WTC11 (cell line): ENCODE results near the gene SYCP2. TPM values are rescaled to one million over a fixed set of nuclear protein-coding genes. Genes with fewer than 3 reads are reported as not detected.

Experiments used
- ATAC-seq: fragments of 200-7000 bp; cut with Tn5 transposase; 2 replicates; pipeline ENCODE4 v1.10.0; 2021; ENCODE audit warnings: mild to moderate bottlenecking, moderate library complexity
- CTCF ChIA-PET: fragments of 300-600 bp; sonication (Branson Sonifier 250); formaldehyde crosslinking; loops from one replicate; lab custom pipeline; 2021; ENCODE audit warnings: antibody characterized with exemption; lab: Charles Lee
- POLR2A ChIA-PET: fragments of 350-600 bp; sonication (Branson Sonifier 250); formaldehyde crosslinking; loops from one replicate; lab custom pipeline; 2021; ENCODE audit warnings: antibody characterized with exemption; lab: Charles Lee
- DNase-seq: peaks from one replicate; pipeline ENCODE4 v3.0.0; 2021; ENCODE audit warnings: low spot score
- H3K27ac Mint-ChIP-seq: 2 replicates; pipeline ENCODE4 v1.8.0; 2021; ENCODE audit warnings: mixed read lengths
- H3K27me3 Mint-ChIP-seq: 2 replicates; pipeline ENCODE4 v1.8.0; 2021; ENCODE audit warnings: low read depth, mild to moderate bottlenecking, moderate library complexity, mixed read lengths
- H3K36me3 Mint-ChIP-seq: 2 replicates; pipeline ENCODE4 v1.8.0; 2021; ENCODE audit warnings: mixed read lengths
- H3K4me1 Mint-ChIP-seq: 2 replicates; pipeline ENCODE4 v1.8.0; 2022; ENCODE audit warnings: mixed read lengths
- H3K4me3 Mint-ChIP-seq: 2 replicates; pipeline ENCODE4 v1.8.0; 2021; ENCODE audit warnings: mild to moderate bottlenecking, moderate library complexity, mixed read lengths
- H3K9me3 Mint-ChIP-seq: 2 replicates; pipeline ENCODE4 v1.8.0; 2021; ENCODE audit warnings: mixed read lengths
- CREM ChIP-seq: sonication (generic); formaldehyde crosslinking; IDR thresholded peaks from 2 replicates; pipeline ENCODE4 v1.8.1; 2022; ENCODE audit warnings: mild to moderate bottlenecking, missing genetic modification reagents, moderate library complexity
- FOXP1 ChIP-seq: sonication (generic); formaldehyde crosslinking; IDR thresholded peaks from 2 replicates; pipeline ENCODE4 v1.8.0; 2022; ENCODE audit warnings: missing genetic modification reagents, mild to moderate bottlenecking, moderate library complexity, borderline replicate concordance
- HMGA2 ChIP-seq: fragments of 250-450 bp; sonication (Bioruptor Pico); IDR thresholded peaks from 2 replicates; pipeline ENCODE4 v1.4.0; 2021; ENCODE audit warnings: mild to moderate bottlenecking, moderate library complexity
- NFYB ChIP-seq: sonication (generic); formaldehyde crosslinking; conservative IDR thresholded peaks from 2 replicates; pipeline ENCODE4 v1.8.0; 2022; ENCODE audit warnings: low read depth, missing genetic modification reagents
- PRRX2 ChIP-seq: fragments of 250-450 bp; sonication (Bioruptor Pico); IDR thresholded peaks from 2 replicates; pipeline ENCODE4 v1.8.0; 2021; ENCODE audit warnings: mild to moderate bottlenecking
- RORB ChIP-seq: fragments of 250-450 bp; sonication (Bioruptor Pico); IDR thresholded peaks from 2 replicates; pipeline ENCODE4 v1.9.0; 2021; ENCODE audit warnings: mild to moderate bottlenecking
- TEAD4 ChIP-seq: sonication (generic); formaldehyde crosslinking; IDR thresholded peaks from 2 replicates; pipeline ENCODE4 v1.8.0; 2022; ENCODE audit warnings: mild to moderate bottlenecking, missing genetic modification reagents
- ZNF219 ChIP-seq: sonication (generic); formaldehyde crosslinking; IDR thresholded peaks from 2 replicates; pipeline ENCODE4 v1.8.0; 2023; ENCODE audit warnings: missing genetic modification reagents, mild to moderate bottlenecking, borderline replicate concordance
- ZNF263 ChIP-seq: sonication (generic); formaldehyde crosslinking; IDR thresholded peaks from 2 replicates; pipeline ENCODE4 v1.8.1; 2022; ENCODE audit warnings: low read depth, mild to moderate bottlenecking, moderate library complexity, missing genetic modification reagents
- ZNF416 ChIP-seq: fragments of 250-450 bp; sonication (Bioruptor Pico); IDR thresholded peaks from 2 replicates; pipeline ENCODE4 v1.9.0; 2021; ENCODE audit warnings: mild to moderate bottlenecking, inconsistent platforms
- ZNF423 ChIP-seq: fragments of 250-450 bp; sonication (Bioruptor Pico); IDR thresholded peaks from 2 replicates; pipeline ENCODE4 v2.1.2; 2022; ENCODE audit warnings: mild to moderate bottlenecking, moderate library complexity
- total RNA-seq: library from RNA; stranded (reverse); gene quantifications from 3 replicates; pipeline ENCODE4 v1.2.3, GENCODE V29; 2021
- TF ChIP-seq, protein P1 (sequence below): sonication (generic); formaldehyde crosslinking; IDR thresholded peaks from 2 replicates; pipeline ENCODE4 v1.8.0; 2022; ENCODE audit warnings: missing genetic modification reagents
- TF ChIP-seq, protein P2 (sequence below): fragments of 250-450 bp; sonication (Bioruptor Pico); IDR thresholded peaks from 2 replicates; pipeline ENCODE4 v1.9.0; 2021; ENCODE audit warnings: moderate library complexity, mild to moderate bottlenecking, inconsistent platforms, borderline replicate concordance
- TF ChIP-seq, protein P3 (sequence below): fragments of 250-450 bp; sonication (Bioruptor Pico); IDR thresholded peaks from 2 replicates; pipeline ENCODE4 v1.9.0; 2021; ENCODE audit warnings: mild to moderate bottlenecking, borderline replicate concordance
- TF ChIP-seq, protein P4 (sequence below): sonication (generic); formaldehyde crosslinking; IDR thresholded peaks from 2 replicates; pipeline ENCODE4 v1.8.1; 2023; ENCODE audit warnings: mild to moderate bottlenecking, missing genetic modification reagents, moderate library complexity
- TF ChIP-seq, protein P5 (sequence below): sonication (generic); formaldehyde crosslinking; IDR thresholded peaks from 2 replicates; pipeline ENCODE4 v1.8.0; 2022; ENCODE audit warnings: mild to moderate bottlenecking, missing genetic modification reagents
- TF ChIP-seq, protein P6 (sequence below): sonication (generic); formaldehyde crosslinking; IDR thresholded peaks from 2 replicates; pipeline ENCODE4 v1.8.1; 2022; ENCODE audit warnings: mild to moderate bottlenecking, missing genetic modification reagents, moderate library complexity, borderline replicate concordance

SYCP2 gene
- total RNA-seq, 1 experiment from 2014 or later = 0.31 TPM

DNA sequence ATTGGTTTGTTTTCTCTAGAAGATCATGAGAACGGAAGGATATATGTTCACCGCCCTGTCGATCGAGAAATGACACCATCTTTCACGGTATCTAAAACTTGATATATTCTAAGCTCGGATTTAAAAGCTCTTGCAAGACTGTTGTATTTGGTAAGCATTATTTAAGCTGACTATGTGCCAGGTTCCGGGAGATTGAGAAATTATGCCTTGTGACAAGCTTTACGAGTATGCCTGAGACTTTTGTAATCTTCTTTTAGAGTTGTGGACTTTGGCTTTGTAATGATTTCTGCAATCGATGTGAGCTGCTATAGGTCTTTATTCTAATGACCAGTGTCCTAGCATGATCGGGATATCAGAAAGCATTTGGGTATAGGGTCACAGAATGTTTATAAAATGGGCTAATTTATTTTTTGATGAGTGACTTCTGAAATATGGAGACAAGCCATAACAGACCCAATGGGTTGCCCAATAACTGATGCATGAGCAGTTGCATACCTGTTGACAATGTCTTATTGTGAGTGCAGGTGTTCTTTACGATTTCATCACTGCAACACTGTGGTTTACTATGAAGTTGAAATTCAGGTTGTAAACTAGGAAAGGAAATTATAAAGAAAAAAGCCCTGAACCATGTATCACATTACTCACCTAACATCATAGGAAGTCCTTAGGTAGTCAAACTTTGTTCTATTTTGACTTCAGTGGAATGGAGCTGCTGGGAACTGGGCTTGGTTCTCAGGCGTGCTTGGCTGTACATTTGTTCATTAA is 38.8 kb upstream of the SYCP2 start:
- Mint-ChIP-seq H3K4me3 (no peak overlapping the region), H3K27me3 (peaks cover 19% of the 10 kb centered on the region), H3K9me3 (peaks cover 4% of the 10 kb centered on the region; the same call in 1 of the 2 replicates), H3K36me3 (no peaks in the 10 kb centered on the region), H3K4me1 (no peaks in the 10 kb centered on the region), H3K27ac (no peak overlapping the region)
- ATAC-seq = no peak
- ChIA-PET CTCF (no interaction called here), POLR2A (no interaction called here)
- no peak for DNase-seq
- no peak for TF ChIP-seq NFYB (CRISPR knock-in tag)
- TF ChIP-seq, protein P1, sequence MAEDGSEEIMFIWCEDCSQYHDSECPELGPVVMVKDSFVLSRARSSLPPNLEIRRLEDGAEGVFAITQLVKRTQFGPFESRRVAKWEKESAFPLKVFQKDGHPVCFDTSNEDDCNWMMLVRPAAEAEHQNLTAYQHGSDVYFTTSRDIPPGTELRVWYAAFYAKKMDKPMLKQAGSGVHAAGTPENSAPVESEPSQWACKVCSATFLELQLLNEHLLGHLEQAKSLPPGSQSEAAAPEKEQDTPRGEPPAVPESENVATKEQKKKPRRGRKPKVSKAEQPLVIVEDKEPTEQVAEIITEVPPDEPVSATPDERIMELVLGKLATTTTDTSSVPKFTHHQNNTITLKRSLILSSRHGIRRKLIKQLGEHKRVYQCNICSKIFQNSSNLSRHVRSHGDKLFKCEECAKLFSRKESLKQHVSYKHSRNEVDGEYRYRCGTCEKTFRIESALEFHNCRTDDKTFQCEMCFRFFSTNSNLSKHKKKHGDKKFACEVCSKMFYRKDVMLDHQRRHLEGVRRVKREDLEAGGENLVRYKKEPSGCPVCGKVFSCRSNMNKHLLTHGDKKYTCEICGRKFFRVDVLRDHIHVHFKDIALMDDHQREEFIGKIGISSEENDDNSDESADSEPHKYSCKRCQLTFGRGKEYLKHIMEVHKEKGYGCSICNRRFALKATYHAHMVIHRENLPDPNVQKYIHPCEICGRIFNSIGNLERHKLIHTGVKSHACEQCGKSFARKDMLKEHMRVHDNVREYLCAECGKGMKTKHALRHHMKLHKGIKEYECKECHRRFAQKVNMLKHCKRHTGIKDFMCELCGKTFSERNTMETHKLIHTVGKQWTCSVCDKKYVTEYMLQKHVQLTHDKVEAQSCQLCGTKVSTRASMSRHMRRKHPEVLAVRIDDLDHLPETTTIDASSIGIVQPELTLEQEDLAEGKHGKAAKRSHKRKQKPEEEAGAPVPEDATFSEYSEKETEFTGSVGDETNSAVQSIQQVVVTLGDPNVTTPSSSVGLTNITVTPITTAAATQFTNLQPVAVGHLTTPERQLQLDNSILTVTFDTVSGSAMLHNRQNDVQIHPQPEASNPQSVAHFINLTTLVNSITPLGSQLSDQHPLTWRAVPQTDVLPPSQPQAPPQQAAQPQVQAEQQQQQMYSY = no peak
- no peak for TF ChIP-seq FOXP1 (CRISPR knock-in tag)
- TF ChIP-seq, all 79 proteins: peak for 0

DNA sequence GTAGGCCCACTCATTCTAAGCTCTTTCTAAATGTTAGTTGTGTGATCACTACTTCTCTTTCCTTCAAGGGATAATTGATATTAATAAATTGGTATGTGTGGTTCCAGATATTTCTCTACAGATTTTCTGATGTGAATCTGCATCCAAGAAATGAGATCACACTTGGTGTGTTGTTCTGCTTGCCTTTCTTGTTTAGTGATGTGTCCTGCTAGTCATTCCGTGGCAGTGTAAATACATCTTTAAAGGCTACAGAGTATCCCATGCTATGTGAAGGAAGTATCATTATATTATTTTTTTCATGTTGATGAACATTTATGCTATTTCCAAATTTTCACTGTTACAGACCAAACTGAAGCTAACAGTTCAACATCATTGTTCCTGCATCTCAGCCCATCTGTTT is 38.0 kb upstream of the SYCP2 start:
- DNase-seq (no peak), ATAC-seq (no peak)
- H3K9me3 Mint-ChIP-seq = peaks cover 4% of the 10 kb centered on the region; the same call in 1 of the 2 replicates
- H3K27me3 Mint-ChIP-seq = peaks cover 22% of the 10 kb centered on the region
- ChIA-PET POLR2A (no interaction called here), CTCF (no interaction called here)
- H3K36me3 Mint-ChIP-seq = no peaks in the 10 kb centered on the region
- no peak overlapping the region for H3K27ac Mint-ChIP-seq
- TF ChIP-seq ZNF263 (no peak), CREM (CRISPR knock-in tag) (no peak), HMGA2 (CRISPR knock-in tag) (no peak), PRRX2 (no peak), ZNF423 (CRISPR knock-in tag) (no peak), ZNF416 (CRISPR knock-in tag) (no peak), ZNF219 (no peak), RORB (no peak), TEAD4 (CRISPR knock-in tag) (no peak)
- TF ChIP-seq, protein P2, sequence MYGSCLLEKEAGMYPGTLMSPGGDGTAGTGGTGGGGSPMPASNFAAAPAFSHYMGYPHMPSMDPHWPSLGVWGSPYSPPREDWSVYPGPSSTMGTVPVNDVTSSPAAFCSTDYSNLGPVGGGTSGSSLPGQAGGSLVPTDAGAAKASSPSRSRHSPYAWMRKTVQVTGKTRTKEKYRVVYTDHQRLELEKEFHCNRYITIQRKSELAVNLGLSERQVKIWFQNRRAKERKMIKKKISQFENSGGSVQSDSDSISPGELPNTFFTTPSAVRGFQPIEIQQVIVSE (CRISPR knock-in tag) = no peak
- TF ChIP-seq, protein P3, sequence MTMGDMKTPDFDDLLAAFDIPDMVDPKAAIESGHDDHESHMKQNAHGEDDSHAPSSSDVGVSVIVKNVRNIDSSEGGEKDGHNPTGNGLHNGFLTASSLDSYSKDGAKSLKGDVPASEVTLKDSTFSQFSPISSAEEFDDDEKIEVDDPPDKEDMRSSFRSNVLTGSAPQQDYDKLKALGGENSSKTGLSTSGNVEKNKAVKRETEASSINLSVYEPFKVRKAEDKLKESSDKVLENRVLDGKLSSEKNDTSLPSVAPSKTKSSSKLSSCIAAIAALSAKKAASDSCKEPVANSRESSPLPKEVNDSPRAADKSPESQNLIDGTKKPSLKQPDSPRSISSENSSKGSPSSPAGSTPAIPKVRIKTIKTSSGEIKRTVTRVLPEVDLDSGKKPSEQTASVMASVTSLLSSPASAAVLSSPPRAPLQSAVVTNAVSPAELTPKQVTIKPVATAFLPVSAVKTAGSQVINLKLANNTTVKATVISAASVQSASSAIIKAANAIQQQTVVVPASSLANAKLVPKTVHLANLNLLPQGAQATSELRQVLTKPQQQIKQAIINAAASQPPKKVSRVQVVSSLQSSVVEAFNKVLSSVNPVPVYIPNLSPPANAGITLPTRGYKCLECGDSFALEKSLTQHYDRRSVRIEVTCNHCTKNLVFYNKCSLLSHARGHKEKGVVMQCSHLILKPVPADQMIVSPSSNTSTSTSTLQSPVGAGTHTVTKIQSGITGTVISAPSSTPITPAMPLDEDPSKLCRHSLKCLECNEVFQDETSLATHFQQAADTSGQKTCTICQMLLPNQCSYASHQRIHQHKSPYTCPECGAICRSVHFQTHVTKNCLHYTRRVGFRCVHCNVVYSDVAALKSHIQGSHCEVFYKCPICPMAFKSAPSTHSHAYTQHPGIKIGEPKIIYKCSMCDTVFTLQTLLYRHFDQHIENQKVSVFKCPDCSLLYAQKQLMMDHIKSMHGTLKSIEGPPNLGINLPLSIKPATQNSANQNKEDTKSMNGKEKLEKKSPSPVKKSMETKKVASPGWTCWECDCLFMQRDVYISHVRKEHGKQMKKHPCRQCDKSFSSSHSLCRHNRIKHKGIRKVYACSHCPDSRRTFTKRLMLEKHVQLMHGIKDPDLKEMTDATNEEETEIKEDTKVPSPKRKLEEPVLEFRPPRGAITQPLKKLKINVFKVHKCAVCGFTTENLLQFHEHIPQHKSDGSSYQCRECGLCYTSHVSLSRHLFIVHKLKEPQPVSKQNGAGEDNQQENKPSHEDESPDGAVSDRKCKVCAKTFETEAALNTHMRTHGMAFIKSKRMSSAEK (CRISPR knock-in tag) = no peak
- TF ChIP-seq, protein P4, sequence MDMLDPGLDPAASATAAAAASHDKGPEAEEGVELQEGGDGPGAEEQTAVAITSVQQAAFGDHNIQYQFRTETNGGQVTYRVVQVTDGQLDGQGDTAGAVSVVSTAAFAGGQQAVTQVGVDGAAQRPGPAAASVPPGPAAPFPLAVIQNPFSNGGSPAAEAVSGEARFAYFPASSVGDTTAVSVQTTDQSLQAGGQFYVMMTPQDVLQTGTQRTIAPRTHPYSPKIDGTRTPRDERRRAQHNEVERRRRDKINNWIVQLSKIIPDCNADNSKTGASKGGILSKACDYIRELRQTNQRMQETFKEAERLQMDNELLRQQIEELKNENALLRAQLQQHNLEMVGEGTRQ = no peak
- TF ChIP-seq, protein P5, sequence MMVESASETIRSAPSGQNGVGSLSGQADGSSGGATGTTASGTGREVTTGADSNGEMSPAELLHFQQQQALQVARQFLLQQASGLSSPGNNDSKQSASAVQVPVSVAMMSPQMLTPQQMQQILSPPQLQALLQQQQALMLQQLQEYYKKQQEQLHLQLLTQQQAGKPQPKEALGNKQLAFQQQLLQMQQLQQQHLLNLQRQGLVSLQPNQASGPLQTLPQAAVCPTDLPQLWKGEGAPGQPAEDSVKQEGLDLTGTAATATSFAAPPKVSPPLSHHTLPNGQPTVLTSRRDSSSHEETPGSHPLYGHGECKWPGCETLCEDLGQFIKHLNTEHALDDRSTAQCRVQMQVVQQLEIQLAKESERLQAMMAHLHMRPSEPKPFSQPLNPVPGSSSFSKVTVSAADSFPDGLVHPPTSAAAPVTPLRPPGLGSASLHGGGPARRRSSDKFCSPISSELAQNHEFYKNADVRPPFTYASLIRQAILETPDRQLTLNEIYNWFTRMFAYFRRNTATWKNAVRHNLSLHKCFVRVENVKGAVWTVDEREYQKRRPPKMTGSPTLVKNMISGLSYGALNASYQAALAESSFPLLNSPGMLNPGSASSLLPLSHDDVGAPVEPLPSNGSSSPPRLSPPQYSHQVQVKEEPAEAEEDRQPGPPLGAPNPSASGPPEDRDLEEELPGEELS (CRISPR knock-in tag) = no peak
- TF ChIP-seq, protein P6, sequence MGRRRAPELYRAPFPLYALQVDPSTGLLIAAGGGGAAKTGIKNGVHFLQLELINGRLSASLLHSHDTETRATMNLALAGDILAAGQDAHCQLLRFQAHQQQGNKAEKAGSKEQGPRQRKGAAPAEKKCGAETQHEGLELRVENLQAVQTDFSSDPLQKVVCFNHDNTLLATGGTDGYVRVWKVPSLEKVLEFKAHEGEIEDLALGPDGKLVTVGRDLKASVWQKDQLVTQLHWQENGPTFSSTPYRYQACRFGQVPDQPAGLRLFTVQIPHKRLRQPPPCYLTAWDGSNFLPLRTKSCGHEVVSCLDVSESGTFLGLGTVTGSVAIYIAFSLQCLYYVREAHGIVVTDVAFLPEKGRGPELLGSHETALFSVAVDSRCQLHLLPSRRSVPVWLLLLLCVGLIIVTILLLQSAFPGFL (CRISPR knock-in tag) = no peak
- H3K4me1 Mint-ChIP-seq = no peaks in the 10 kb centered on the region
- no peak overlapping the region for H3K4me3 Mint-ChIP-seq
